ENCODE measurements around the gene PRM2.

Gene PRM2

GRCh38 chr16:11306997-11307638 is 30.8 kb upstream of the PRM2 start:
- TF ChIP-seq, protein P1, sequence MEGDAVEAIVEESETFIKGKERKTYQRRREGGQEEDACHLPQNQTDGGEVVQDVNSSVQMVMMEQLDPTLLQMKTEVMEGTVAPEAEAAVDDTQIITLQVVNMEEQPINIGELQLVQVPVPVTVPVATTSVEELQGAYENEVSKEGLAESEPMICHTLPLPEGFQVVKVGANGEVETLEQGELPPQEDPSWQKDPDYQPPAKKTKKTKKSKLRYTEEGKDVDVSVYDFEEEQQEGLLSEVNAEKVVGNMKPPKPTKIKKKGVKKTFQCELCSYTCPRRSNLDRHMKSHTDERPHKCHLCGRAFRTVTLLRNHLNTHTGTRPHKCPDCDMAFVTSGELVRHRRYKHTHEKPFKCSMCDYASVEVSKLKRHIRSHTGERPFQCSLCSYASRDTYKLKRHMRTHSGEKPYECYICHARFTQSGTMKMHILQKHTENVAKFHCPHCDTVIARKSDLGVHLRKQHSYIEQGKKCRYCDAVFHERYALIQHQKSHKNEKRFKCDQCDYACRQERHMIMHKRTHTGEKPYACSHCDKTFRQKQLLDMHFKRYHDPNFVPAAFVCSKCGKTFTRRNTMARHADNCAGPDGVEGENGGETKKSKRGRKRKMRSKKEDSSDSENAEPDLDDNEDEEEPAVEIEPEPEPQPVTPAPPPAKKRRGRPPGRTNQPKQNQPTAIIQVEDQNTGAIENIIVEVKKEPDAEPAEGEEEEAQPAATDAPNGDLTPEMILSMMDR (IDR thresholded peaks at IDR 0.05; ENCODE audit: low read length, missing control alignments): no peak
- peak; percentile 27 for DNase-seq (ENCODE audit: low read depth)
- no peak overlapping the region for H3K4me3 ChIP-seq (replicated peaks; ENCODE audit: low read depth, low read length)

GRCh38 chr16:11306381-11306780 is 30.1 kb upstream of the PRM2 start:
- no peak overlapping the region for H3K4me3 ChIP-seq (replicated peaks; ENCODE audit: low read depth, low read length)
- TF ChIP-seq, protein P1 (IDR thresholded peaks at IDR 0.05; ENCODE audit: low read length, missing control alignments): no peak
- no peak for DNase-seq (ENCODE audit: low read depth)

DNA sequence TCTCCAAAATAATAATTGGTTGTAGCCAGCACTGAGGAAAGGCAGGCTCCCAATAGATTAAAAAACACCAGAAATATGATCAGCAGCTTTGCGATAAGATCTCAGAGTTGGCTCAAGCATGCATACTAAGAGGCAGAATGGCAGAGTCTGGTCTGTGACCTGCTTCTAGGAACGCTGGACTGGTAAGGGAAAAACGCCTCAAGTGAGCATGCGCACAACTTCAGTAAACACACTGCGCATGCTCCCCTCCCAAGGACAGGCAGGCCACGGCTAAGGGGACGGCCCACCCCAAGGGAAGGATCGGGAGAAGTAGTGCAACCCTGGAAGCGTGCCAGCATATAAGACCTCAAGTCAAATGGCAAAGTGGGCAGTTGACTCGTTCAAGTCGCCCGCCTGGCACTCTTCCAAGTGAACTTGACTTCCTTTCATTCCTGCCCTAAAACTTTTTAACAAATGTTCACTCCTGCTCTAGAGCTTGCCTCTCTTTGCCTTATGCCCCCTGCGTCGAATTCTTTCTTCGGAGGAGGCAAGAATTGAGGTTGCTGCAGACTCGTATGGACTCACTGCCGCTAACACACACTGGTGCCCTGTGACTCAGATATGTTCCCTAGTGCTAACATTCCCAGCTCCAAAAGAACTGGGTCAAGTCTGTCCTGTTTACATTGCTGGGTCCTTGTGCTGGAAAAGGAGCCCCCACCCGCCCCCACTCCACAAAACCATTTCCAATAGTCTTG is 27.3 kb upstream of the PRM2 start:
- no peak overlapping the region for H3K4me3 ChIP-seq (replicated peaks; ENCODE audit: low read depth, low read length)
- DNase-seq (ENCODE audit: low read depth): no peak
- TF ChIP-seq, protein P1 (IDR thresholded peaks at IDR 0.05; ENCODE audit: low read length, missing control alignments): no peak

DNA sequence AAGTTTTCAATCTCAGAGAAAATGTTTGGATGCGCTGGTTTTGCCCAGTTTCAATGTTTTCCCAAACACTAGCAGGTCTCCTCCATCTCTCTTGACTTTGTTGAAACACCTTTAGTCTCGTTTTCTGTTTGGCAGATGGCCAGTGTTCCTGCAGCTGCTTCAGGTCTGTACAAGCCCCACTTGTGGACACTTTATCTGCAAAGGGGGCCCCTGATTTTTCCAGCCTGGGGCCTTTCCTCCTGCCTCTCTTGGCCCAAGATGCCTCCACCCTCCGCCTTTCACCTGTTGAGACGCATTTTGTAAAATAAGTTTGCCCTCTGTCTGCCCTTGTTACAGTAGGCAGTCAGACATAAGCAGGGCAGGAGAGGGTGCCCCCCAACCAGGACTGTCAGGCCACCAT is 26.7 kb upstream of the PRM2 start:
- no peak for DNase-seq (ENCODE audit: low read depth)
- H3K4me3 ChIP-seq (replicated peaks; ENCODE audit: low read depth, low read length): no peak overlapping the region
- TF ChIP-seq, protein P1 (IDR thresholded peaks at IDR 0.05; ENCODE audit: low read length, missing control alignments): no peak

DNA sequence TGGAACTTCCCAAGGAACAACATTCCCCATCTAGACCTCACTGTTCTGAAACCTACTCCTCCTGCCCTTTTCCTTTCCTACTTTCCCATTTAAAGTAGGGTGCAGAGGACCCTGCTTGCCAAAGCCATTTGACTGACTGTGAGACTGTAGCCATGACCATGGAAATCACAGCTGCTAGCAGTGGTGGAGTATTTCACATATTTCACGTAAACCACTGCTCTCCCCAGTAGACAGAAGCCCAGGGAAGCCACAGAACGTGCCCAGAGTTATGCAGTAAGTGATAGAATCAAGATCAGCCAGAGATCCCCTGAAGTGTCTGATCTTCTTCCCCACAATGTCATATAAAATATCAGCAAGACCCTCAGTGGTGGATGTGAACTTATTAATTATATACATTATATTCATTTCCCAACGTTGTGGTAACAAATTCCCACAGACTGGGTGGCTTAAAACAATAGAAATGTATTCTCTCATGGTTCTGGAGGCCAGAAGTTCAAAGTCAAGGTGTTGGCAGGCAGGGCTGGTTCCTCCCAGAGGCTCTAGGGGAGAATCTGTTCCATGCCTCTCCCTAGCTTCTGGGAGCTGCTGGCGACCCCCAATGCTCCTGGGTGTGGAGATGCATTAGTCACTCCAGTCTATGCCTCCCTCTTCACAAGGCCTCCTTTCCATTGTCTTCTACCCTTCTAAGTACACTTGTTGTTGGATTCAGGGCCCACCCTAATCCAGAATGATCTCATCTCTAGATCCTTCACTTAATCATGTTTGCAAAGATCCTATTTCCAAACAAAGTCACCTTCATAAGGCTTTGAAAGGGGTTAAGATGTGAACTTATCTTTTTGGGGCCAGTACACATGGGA is 25.6 kb upstream of the PRM2 start:
- TF ChIP-seq, protein P1 (IDR thresholded peaks at IDR 0.05; ENCODE audit: low read length, missing control alignments): no peak
- no peak for DNase-seq (ENCODE audit: low read depth)
- no peak overlapping the region for H3K4me3 ChIP-seq (replicated peaks; ENCODE audit: low read depth, low read length)

- TF ChIP-seq, protein P1 (IDR thresholded peaks at IDR 0.05; ENCODE audit: low read length, missing control alignments): no peak
- DNase-seq (ENCODE audit: low read depth): no peak
Measured at GRCh38 chr16:11300560-11300892, 24.2 kb upstream of the PRM2 start.

More at GRCh38 chr16:11300560-11300892, 24.2 kb upstream of the PRM2 start:
- H3K4me3 ChIP-seq (replicated peaks; ENCODE audit: low read depth, low read length): no peak overlapping the region

Data from fibroblast of pulmonary artery (primary cell).